ENCODE results near the gene FBXO2.

The FBXO2 gene

GRCh38 chr1:11611638-11612327 lies 42.4 kb downstream of the FBXO2 start:
- TF ChIP-seq USF1 (IDR thresholded peaks at IDR 0.05), result no peak
- TF ChIP-seq TEAD4 (IDR thresholded peaks at IDR 0.05), result no peak
- TF ChIP-seq RAD21 (IDR thresholded peaks at IDR 0.05; ENCODE audit: low read depth), result no peak
- no peak for TF ChIP-seq TAF1 (IDR thresholded peaks at IDR 0.05; ENCODE audit: low read depth)
- no peak for TF ChIP-seq ZBTB7A (IDR thresholded peaks at IDR 0.05; ENCODE audit: low read depth)
- TF ChIP-seq, protein P1, sequence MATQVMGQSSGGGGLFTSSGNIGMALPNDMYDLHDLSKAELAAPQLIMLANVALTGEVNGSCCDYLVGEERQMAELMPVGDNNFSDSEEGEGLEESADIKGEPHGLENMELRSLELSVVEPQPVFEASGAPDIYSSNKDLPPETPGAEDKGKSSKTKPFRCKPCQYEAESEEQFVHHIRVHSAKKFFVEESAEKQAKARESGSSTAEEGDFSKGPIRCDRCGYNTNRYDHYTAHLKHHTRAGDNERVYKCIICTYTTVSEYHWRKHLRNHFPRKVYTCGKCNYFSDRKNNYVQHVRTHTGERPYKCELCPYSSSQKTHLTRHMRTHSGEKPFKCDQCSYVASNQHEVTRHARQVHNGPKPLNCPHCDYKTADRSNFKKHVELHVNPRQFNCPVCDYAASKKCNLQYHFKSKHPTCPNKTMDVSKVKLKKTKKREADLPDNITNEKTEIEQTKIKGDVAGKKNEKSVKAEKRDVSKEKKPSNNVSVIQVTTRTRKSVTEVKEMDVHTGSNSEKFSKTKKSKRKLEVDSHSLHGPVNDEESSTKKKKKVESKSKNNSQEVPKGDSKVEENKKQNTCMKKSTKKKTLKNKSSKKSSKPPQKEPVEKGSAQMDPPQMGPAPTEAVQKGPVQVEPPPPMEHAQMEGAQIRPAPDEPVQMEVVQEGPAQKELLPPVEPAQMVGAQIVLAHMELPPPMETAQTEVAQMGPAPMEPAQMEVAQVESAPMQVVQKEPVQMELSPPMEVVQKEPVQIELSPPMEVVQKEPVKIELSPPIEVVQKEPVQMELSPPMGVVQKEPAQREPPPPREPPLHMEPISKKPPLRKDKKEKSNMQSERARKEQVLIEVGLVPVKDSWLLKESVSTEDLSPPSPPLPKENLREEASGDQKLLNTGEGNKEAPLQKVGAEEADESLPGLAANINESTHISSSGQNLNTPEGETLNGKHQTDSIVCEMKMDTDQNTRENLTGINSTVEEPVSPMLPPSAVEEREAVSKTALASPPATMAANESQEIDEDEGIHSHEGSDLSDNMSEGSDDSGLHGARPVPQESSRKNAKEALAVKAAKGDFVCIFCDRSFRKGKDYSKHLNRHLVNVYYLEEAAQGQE (IDR thresholded peaks at IDR 0.05; ENCODE audit: low read depth), result no peak

DNA sequence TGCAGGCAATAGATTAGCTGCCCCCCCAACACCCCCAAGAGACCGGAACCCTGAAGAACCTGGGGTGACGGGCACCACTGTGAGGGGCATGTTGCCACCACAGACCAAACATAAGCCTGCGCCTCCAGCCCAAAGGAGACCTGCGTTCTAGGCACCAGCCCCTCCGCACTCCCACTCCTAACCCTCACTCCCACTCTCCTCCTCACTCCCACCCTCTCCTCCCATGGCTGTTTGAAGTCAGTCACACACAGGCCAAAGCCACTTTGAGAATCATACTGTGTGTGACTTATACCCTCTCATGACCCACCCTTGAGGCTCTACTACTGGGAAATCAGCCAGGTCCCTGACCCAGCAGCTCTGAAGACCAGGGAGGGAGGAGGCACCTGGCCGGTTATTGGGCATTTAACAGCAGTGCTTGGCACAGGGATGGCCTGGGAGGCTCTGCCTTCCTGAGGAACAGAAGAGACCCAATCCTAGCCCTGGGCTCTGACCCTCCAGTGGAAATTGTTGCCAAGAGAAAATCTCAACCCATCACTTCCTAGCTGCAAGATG lies 43.5 kb downstream of the FBXO2 start:
- TF ChIP-seq TCF12 (IDR thresholded peaks at IDR 0.05; ENCODE audit: low read depth) (no peak), NFIC (IDR thresholded peaks at IDR 0.05) (no peak), FOXM1 (IDR thresholded peaks at IDR 0.05; ENCODE audit: borderline replicate concordance, low read depth) (no peak), CREB1 (IDR thresholded peaks at IDR 0.05; ENCODE audit: low read depth) (no peak), EP300 (IDR thresholded peaks at IDR 0.05; ENCODE audit: borderline replicate concordance) (no peak), ZBTB7A (IDR thresholded peaks at IDR 0.05; ENCODE audit: low read depth) (no peak)

DNA sequence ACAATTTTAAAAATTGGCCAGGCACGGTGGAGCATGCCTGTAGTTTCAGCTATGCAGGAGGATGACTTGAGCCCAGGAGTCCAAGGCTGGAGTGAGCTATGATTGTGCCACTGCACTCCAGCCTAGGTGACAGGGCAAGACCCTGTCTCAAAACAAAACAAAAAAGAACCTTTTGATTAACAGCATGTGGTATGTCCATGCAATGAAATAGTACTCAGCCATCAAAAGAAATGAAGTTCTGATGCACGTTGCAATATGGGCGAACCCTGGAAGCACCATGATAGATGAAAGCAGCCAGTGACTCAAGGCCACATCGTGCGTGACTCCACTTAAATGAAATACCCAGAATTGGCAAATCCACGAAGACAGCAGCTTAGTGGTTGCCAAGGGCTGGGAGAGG lies 47.5 kb downstream of the FBXO2 start:
- TF ChIP-seq MAX (IDR thresholded peaks at IDR 0.05), result no peak
- no peak for TF ChIP-seq YY1 (IDR thresholded peaks at IDR 0.05; ENCODE audit: low read depth)
- TF ChIP-seq EGR1 (IDR thresholded peaks at IDR 0.05), result no peak
- TF ChIP-seq ZBTB7A (IDR thresholded peaks at IDR 0.05; ENCODE audit: low read depth), result no peak
- no peak for TF ChIP-seq TAF1 (IDR thresholded peaks at IDR 0.05; ENCODE audit: low read depth)
- TF ChIP-seq, protein P1 (IDR thresholded peaks at IDR 0.05; ENCODE audit: low read depth), result no peak
- no peak for TF ChIP-seq CEBPB (IDR thresholded peaks at IDR 0.05)
- TF ChIP-seq EP300 (IDR thresholded peaks at IDR 0.05; ENCODE audit: borderline replicate concordance), result no peak
- TF ChIP-seq TEAD4 (IDR thresholded peaks at IDR 0.05), result no peak
- no peak for TF ChIP-seq TCF12 (IDR thresholded peaks at IDR 0.05; ENCODE audit: low read depth)
- TF ChIP-seq CREB1 (IDR thresholded peaks at IDR 0.05; ENCODE audit: low read depth), result no peak
- TF ChIP-seq FOXM1 (IDR thresholded peaks at IDR 0.05; ENCODE audit: borderline replicate concordance, low read depth), result no peak
- TF ChIP-seq NFIC (IDR thresholded peaks at IDR 0.05), result no peak
- TF ChIP-seq USF1 (IDR thresholded peaks at IDR 0.05), result no peak
- no peak for TF ChIP-seq RAD21 (IDR thresholded peaks at IDR 0.05; ENCODE audit: low read depth)

GRCh38 chr1:11602981-11603380 lies 51.2 kb downstream of the FBXO2 start:
- TF ChIP-seq USF1 (IDR thresholded peaks at IDR 0.05), result no peak
- no peak for TF ChIP-seq EGR1 (IDR thresholded peaks at IDR 0.05)
- TF ChIP-seq CEBPB (IDR thresholded peaks at IDR 0.05), result no peak
- TF ChIP-seq EP300 (IDR thresholded peaks at IDR 0.05; ENCODE audit: borderline replicate concordance), result no peak
- TF ChIP-seq, protein P1 (IDR thresholded peaks at IDR 0.05; ENCODE audit: low read depth), result no peak
